CD4-positive, alpha-beta T cell treated with Interleukin-17A for 4 hours (primary cell): ENCODE measurements around the gene CSF2.
"Not testable (repeated sequence)": the region's sequence is repeated elsewhere in the genome, so short reads cannot be mapped to it uniquely, and the experiment has no call there.

Source experiments
- DNase-seq: peaks from one replicate; pipeline ENCODE4 v3.0.0-alpha.2; 2020; ENCODE audit warnings: mixed read lengths

CSF2 gene

DNA sequence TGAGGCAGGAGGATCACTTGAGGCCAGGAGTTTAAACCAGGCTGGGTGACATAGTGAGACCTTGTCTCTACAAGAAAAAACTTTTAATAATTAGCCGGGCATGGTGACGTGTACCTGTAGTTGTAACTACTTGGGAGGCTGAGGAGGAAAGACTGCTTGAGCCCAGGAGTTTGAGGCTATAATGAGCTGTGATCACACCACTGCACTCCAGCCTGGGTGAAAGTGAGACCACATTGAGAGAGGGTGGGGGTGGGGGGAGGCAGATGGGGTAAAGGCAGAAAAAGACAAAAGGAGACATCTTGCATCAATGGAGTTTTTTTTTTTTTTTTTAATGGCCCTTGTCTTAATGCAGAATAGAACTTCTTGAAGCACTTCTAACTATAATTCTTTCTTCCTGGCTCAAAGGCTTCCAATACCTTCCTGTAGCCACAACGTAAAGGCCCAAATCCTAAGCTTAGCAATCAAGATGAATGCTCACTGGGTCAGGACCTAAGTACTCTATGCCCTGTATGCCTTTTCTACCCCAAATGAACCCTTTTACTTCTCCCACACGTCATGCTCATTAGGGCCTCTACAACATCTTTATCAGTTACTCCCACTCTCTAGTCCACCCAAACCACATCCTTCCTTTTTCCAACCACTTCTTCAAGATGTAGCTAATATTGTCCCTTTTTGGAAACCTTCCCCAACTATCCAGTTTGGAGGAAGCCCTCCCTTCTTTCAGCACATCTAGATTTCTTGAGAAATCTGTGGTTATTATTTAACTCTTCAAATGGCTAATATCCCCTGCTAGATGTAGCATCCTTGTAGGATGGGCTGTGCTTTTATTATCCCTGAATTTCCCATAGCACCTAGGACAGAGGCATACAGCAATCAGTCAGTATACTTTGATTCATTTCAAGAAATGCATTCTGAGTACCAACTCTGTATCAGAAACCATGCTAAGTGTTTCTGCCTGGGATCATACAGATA lies 40.8 kb downstream of the CSF2 start:
- DNase-seq: no peak

DNA sequence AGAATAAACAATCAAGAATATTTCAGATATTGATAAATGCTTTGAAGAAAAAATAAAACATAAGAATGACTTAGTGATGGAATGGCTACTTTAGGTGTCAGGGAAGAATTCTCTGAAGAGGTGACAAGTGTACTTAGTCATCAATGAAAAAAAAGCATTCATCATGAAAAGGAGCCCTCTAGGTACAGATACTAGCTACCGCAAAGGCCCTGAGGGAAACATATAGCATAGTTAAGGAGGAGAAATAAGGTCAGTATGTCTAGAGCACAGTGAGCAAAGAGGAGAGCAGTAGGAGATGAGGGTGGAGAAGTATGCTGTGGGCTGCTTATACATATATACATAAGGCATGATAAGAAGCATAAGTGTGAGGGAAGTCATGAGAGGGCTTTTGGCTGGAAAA lies 41.8 kb downstream of the CSF2 start:
- no peak for DNase-seq

DNA sequence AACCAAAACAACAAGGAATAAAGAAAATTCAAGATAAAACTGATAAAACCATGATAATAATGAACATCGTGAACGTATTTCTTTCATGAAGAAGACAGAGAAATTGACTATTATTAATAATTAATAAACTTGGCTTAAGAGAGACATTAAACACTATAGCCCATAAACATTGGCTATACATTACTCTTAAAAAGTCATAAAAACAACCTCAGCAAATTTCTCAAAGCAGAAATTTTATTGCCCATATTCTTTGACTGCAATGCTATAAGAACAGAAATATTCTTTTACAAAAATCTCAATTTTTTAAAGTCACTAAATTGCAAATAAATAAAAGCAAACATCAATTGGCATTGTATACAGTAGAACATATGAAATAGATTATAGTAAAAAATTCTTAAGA lies 42.5 kb downstream of the CSF2 start:
- no peak for DNase-seq

DNA sequence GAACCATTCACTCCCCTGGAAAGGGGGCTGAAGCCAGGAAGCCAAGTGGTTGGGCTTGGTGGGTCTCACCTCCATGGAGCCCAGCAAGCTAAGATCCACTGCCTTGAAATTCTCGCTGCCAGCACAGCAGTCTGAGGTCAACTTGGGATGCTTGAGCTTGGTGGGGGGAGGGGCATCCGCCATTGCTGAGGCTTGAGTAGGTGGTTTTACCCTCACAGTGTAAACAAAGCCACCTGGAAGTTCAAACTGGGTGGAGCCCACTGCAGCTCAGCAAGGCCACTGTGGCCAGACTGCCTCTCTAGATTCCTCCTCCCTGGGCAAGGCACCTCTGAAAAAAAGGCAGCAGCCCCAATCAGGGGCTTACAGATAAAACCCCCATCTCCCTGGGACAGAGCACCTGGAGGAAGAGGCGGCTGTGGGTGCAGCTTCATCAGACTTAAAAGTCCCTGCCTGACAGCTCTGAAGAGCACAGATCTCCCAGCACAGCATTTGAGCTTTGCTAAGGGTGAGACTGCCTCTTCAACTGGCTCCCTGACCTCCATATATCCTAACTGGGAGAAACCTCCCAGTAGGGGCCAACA lies 43.4 kb downstream of the CSF2 start:
- not testable (repeated sequence) for DNase-seq

DNA sequence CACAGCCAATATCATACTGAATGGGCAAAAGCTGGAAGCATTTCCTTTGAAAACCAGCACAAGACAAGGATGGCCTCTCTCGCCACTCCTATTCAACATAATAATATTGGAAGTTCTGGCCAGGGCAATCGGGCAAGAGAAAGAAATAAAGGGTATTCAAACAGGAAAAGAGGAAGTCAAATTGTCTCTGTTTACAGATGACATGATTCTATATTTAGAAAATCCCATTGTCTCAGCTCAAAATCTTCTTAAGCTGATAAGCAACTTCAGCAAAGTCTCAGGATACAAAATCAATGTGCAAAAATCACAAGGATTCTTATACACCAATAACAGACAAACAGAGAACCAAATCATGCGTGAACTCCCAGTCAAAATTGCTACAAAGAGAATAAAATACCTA lies 47.1 kb downstream of the CSF2 start:
- not testable (repeated sequence) for DNase-seq

DNA sequence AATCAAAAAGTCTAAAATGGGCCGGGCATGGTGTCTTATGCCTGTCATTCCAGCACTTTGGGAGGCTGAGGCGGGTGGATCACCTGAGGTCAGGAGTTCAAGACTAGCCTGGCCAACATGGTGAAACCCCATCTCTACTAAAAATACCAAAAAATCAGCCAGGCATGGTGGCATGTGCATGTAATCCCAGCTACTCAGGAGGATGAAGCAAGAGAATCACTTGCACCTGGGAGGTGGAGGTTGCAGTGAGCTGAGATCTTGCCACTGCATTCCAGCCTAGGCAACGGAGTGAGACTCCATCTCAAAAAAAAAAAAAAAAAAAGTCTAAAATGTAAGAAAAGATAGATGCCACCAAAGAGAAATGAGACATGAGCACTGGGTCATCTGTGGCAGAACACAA lies 49.4 kb downstream of the CSF2 start:
- not testable (repeated sequence) for DNase-seq

DNA sequence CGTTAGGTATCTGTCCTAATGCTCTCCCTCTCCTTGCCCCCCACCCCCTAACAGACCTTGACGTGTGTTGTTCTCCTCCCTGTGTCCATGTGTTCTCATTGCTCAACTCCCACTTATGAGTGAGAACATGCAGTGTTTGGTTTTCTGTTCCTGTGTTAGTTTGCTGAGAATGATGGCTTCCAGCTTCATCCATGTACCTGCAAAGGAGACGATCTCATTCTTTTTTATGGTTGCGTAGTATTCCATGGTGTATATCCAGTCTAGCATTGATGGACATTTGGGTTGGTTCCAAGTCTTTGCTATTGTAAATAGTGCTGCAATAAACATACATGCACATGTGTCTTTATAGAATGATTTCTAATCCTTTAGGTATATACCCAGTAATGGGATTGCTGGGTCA lies 50.0 kb downstream of the CSF2 start:
- not testable (repeated sequence) for DNase-seq
